Testis (tissue), 2 donors: ENCODE results near the gene RAI1.

Source experiments
- CTCF ChIP-seq, 3 experiments: fragments of 450-650 bp in 2 of 3; fragments of 200-600 bp in 1 of 3; sonication (generic) in 1 of 3; IDR thresholded peaks; one replicate each; pipeline ENCODE4 v1.5.1; 2016 to 2019; ENCODE audit warnings: antibody characterized with exemption in 3 of 3, mild to moderate bottlenecking in 2 of 3, moderate library complexity in 1 of 3
- POLR2A ChIP-seq: fragments of 450-650 bp; IDR thresholded peaks from one replicate; pipeline ENCODE4 v1.6.1; 2017; ENCODE audit warnings: antibody characterized with exemption, mild to moderate bottlenecking, moderate library complexity

DNA sequence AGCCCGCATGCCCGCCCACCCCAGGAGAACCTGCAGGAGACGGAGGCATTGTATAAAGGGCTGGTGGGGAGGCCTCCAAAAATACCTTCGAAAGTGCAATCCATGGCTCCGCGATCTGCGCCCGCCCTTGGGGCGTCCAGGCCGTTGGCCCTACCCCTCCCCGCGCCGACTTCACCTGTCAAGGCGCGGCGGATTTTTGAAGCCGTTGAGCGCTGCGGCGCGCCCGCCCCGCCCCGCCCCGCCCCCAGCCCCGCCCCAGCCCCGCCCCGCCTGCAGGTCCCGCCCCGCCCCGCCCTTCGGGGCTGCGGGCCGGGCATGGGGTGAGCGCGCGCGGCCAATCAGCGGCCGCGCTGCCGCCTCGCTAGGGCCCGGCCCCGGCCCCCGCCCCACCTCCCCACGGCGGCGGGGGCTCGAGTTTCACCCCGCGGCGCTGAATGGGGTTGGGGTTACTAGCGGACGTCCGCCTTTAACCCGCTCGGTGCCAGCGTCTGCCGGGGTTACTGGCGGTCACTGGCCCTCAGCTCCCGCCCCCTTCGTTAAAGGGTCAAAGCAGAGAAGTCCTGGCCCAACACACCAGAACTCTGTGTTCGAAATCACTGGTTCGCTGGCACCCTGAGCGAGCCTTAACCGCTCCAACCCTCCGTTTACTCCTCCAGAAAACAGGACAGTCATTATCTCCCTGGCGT lies 142.3 kb downstream of the RAI1 start:
- no peak for TF ChIP-seq CTCF (IDR thresholded peaks at IDR 0.05)
- TF ChIP-seq POLR2A: no peak
